Gastrocnemius medialis (tissue), 4 donors: Measurements from ENCODE around the gene MAP3K7CL. TPM values are rescaled to one million over a fixed set of nuclear protein-coding genes. Genes with fewer than 3 reads are reported as not detected.
"Not testable (repeated sequence)": the region's sequence is repeated elsewhere in the genome, so short reads cannot be mapped to it uniquely, and the experiment has no call there.

Experiments
- ATAC-seq, 2 donors: fragments of 150-250 bp; one replicate each; pipeline ENCODE4 v1.9.1; 2016
- DNase-seq, 2 donors: peaks; one replicate each; pipeline ENCODE4 v3.0.0-alpha.2; 2019
- H3K27ac ChIP-seq, 4 donors: fragments of 200-600 bp; sonication (generic); 1 replicate in 1 of 4; 2 replicates in 3 of 4; pipeline ENCODE4 v1.5.1; 2016 to 2018; ENCODE audit warnings: mild to moderate bottlenecking in 2 of 4, moderate library complexity in 1 of 4
- H3K27me3 ChIP-seq, 3 donors: fragments of 200-600 bp; sonication (generic) in 2 of 3; 1 replicate in 1 of 3; 2 replicates in 2 of 3; pipeline versions ENCODE4 v1.5.1 to v1.6.0; 2016 to 2019; ENCODE audit warnings: mild to moderate bottlenecking in 1 of 3, moderate library complexity in 1 of 3
- H3K36me3 ChIP-seq, 2 donors: fragments of 200-600 bp; sonication (generic) in 1 of 2; one replicate each; pipeline ENCODE4 v1.5.1; 2017 to 2018
- H3K4me1 ChIP-seq, 2 donors: fragments of 200-600 bp; sonication (generic) in 1 of 2; one replicate each; pipeline ENCODE4 v1.5.1; 2016 to 2017; ENCODE audit warnings: mild to moderate bottlenecking in 2 of 2
- H3K4me3 ChIP-seq, 4 donors: fragments of 200-600 bp; sonication (generic) in 3 of 4; 1 replicate in 1 of 4; 2 replicates in 3 of 4; pipeline ENCODE4 v1.5.1; 2016 to 2019; ENCODE audit warnings: mild to moderate bottlenecking in 2 of 4
- H3K9me3 ChIP-seq, 3 donors: fragments of 200-600 bp; sonication (generic) in 2 of 3; 1 replicate in 1 of 3; 2 replicates in 2 of 3; pipeline ENCODE4 v1.5.1; 2016 to 2019
- CTCF ChIP-seq, 5 experiments: fragments of 450-650 bp in 3 of 5; fragments of 200-600 bp in 2 of 5; sonication (generic) in 2 of 5; IDR thresholded peaks in 4 of 5; conservative IDR thresholded peaks in 1 of 5; 1 replicate in 4 of 5; 2 replicates in 1 of 5; pipeline ENCODE4 v1.5.1; 2016 to 2019; ENCODE audit warnings: antibody characterized with exemption in 5 of 5, mild to moderate bottlenecking in 3 of 5, moderate library complexity in 3 of 5
- POLR2A ChIP-seq, 2 donors: fragments of 450-650 bp; IDR thresholded peaks; one replicate each; pipeline ENCODE4 v1.6.1; 2017; ENCODE audit warnings: antibody characterized with exemption in 2 of 2, mild to moderate bottlenecking in 2 of 2, moderate library complexity in 2 of 2
- in situ Hi-C, 4 donors: fragments of 200-750 bp; cut with MboI; loops; one replicate each; pipeline versions ENCODE4 v1.15.0 to v1.8.0; 2017; ENCODE audit warnings: low sequenced_read_pairs in 4 of 4
- intact Hi-C: fragments of 100-400 bp; cut with DNase I; formaldehyde crosslinking; loops from one replicate; pipeline ENCODE4 v1.15.1; 2023; ENCODE audit warnings: low total_unique reads
- total RNA-seq, 4 donors: library from RNA; depleted of rRNA; stranded (reverse); fragments of >200 nt; gene quantifications; one replicate each; pipeline versions ENCODE4 v1.1.0 to v1.2.3, GENCODE V29; 2016

Gene MAP3K7CL
- total RNA-seq, 4 donors from 2014 or later: 4.3 to 17.4 (median 15.5) TPM; not detected in 1

- DNase-seq: no peak
- Histone ChIP-seq H3K27ac (peak overlapping the region; percentile 80 to 89 (median 86)), H3K36me3 (no peaks in the 10 kb centered on the region), H3K4me3 (peak overlapping the region; percentile 37 to 47 (median 43)), H3K9me3 (no peaks in the 10 kb centered on the region), H3K27me3 (no peaks in the 10 kb centered on the region), H3K4me1 (peaks cover 44 to 47% of the 10 kb centered on the region in 2 donors)
- no peak for ATAC-seq
- intact Hi-C loops: loop anchor here (5.0 kb wide), 2 partner anchors 54 to 186 kb away; no protein-coding TSS in a partner anchor
- no peak for TF ChIP-seq CTCF (IDR thresholded peaks at IDR 0.05 in 4 of 5, conservative IDR thresholded peaks at IDR 0.05 in 1 of 5)
- TF ChIP-seq POLR2A (IDR thresholded peaks at IDR 0.05): no peak
- in situ Hi-C loops: loop anchor here in 1 of 4 donors (25.0 kb wide), 1 partner anchor 131 kb away; the partner anchor contains the start of gene BACH1
These were observed 25.5 kb downstream of the MAP3K7CL start for GRCh38 chr21:29155933-29156260.

- no peak for TF ChIP-seq CTCF (IDR thresholded peaks at IDR 0.05 in 4 of 5, conservative IDR thresholded peaks at IDR 0.05 in 1 of 5)
- TF ChIP-seq POLR2A (IDR thresholded peaks at IDR 0.05): no peak
- Histone ChIP-seq H3K4me1 (peaks cover 44 to 47% of the 10 kb centered on the region in 2 donors), H3K27me3 (no peaks in the 10 kb centered on the region), H3K9me3 (no peaks in the 10 kb centered on the region), H3K36me3 (no peaks in the 10 kb centered on the region), H3K4me3 (no peak overlapping the region), H3K27ac (peak overlapping the region in 1 of 4 donors; percentile 38)
- in situ Hi-C loops: loop anchor here in 1 of 4 donors (25.0 kb wide), 1 partner anchor 130 kb away; the partner anchor contains the start of gene BACH1
- ATAC-seq: no peak
- intact Hi-C loops: loop anchor here (5.0 kb wide), 2 partner anchors 55 to 185 kb away; no protein-coding TSS in a partner anchor
- no peak for DNase-seq
These were observed 26.6 kb downstream of the MAP3K7CL start for GRCh38 chr21:29157080-29157479.

GRCh38 chr21:29159842-29160241 is 29.4 kb downstream of the MAP3K7CL start:
- TF ChIP-seq POLR2A (IDR thresholded peaks at IDR 0.05) (no peak), CTCF (IDR thresholded peaks at IDR 0.05 in 4 of 5, conservative IDR thresholded peaks at IDR 0.05 in 1 of 5) (no peak)
- in situ Hi-C loops: loop anchor here (5.0 to 25.0 kb wide), 3 partner anchors 127 to 215 kb away; partner anchors contain the start of gene BACH1 (in 1 of the 4)
- H3K4me1 ChIP-seq: peaks cover 25 to 34% of the 10 kb centered on the region in 2 donors

GRCh38 chr21:29162825-29163224 is 32.4 kb downstream of the MAP3K7CL start:
- H3K27me3 ChIP-seq, H3K9me3 ChIP-seq, H3K4me3 ChIP-seq, H3K36me3 ChIP-seq, DNase-seq, intact Hi-C loops: not testable (repeated sequence)
- ATAC-seq: peak in 1 of 2 donors; percentile 34
- in situ Hi-C loops: loop anchor here (5.0 to 25.0 kb wide), 3 partner anchors 124 to 212 kb away; partner anchors contain the start of gene BACH1 (in 1 of the 4)
- Histone ChIP-seq H3K27ac (peak overlapping the region in 3 of 4 donors; percentile 32 to 33 (median 32)), H3K4me1 (peaks cover 9 to 11% of the 10 kb centered on the region in 2 donors)

More at GRCh38 chr21:29159842-29160241, 29.4 kb downstream of the MAP3K7CL start:
- Histone ChIP-seq H3K27ac (no peak overlapping the region), H3K9me3 (no peaks in the 10 kb centered on the region), H3K4me3 (no peak overlapping the region), H3K36me3 (no peaks in the 10 kb centered on the region), H3K27me3 (no peaks in the 10 kb centered on the region)
- intact Hi-C loops: loop anchor here (5.0 kb wide), 2 partner anchors 58 to 182 kb away; no protein-coding TSS in a partner anchor
- DNase-seq (no peak), ATAC-seq (no peak)

GRCh38 chr21:29163341-29164115 is 33.1 kb downstream of the MAP3K7CL start:
- intact Hi-C loops (loop anchor here (1.0 kb wide), 1 partner anchor 209 kb away; no protein-coding TSS in a partner anchor), in situ Hi-C loops (loop anchor here (5.0 to 25.0 kb wide), 3 partner anchors 124 to 211 kb away; partner anchors contain the start of gene BACH1 (in 1 of the 4))
- no peaks in the 10 kb centered on the region for H3K27me3 ChIP-seq
- no peak for DNase-seq
- peak in 1 of 2 donors; percentile 38 for ATAC-seq
- H3K27ac ChIP-seq: peak overlapping the region; percentile 16 to 33 (median 32)
- H3K4me1 ChIP-seq: peaks cover 4 to 9% of the 10 kb centered on the region in 2 donors
- no peak overlapping the region for H3K4me3 ChIP-seq
- TF ChIP-seq POLR2A (IDR thresholded peaks at IDR 0.05) (no peak), CTCF (IDR thresholded peaks at IDR 0.05 in 4 of 5, conservative IDR thresholded peaks at IDR 0.05 in 1 of 5) (no peak)
- H3K36me3 ChIP-seq: no peaks in the 10 kb centered on the region
- no peaks in the 10 kb centered on the region for H3K9me3 ChIP-seq
